Trophoblast cell (in vitro differentiated cells and primary cell): ENCODE measurements around the gene RANBP10.
"Not testable (repeated sequence)": the region's sequence is repeated elsewhere in the genome, so short reads cannot be mapped to it uniquely, and the experiment has no call there.

Experiments used
- DNase-seq, 2 donors: peaks; one replicate each; pipeline ENCODE4 v3.0.0-alpha.2; 2016
- H2AFZ ChIP-seq: 2 replicates; pipeline ENCODE4 v1.6.1; 2013; ENCODE audit warnings: low read length, moderate library complexity, mild to moderate bottlenecking; ENCODE audit not compliant: insufficient read depth, poor library complexity
- H2AK5ac ChIP-seq: 2 replicates; pipeline ENCODE4 v1.6.1; 2013; ENCODE audit warnings: mild to moderate bottlenecking, low read length
- H2BK120ac ChIP-seq: 2 replicates; pipeline ENCODE4 v1.6.1; 2013; ENCODE audit warnings: low read length, mild to moderate bottlenecking, moderate library complexity; ENCODE audit not compliant: insufficient read depth, poor library complexity
- H2BK12ac ChIP-seq: 2 replicates; pipeline ENCODE4 v1.6.1; 2013; ENCODE audit warnings: mild to moderate bottlenecking, low read length, moderate library complexity
- H2BK5ac ChIP-seq: 2 replicates; pipeline ENCODE4 v1.6.1; 2013; ENCODE audit warnings: low read length, low read depth, moderate library complexity, mild to moderate bottlenecking; ENCODE audit not compliant: poor library complexity
- H3K14ac ChIP-seq: 2 replicates; pipeline ENCODE4 v1.6.1; 2013; ENCODE audit warnings: mild to moderate bottlenecking, low read length
- H3K18ac ChIP-seq: 2 replicates; pipeline ENCODE4 v1.6.1; 2013; ENCODE audit warnings: mild to moderate bottlenecking, low read length
- H3K23ac ChIP-seq: 2 replicates; pipeline ENCODE4 v1.6.1; 2013; ENCODE audit warnings: low read length
- H3K27ac ChIP-seq: 2 replicates; pipeline ENCODE4 v1.5.1; 2013; ENCODE audit warnings: low read depth, mild to moderate bottlenecking, inconsistent platforms, low read length, moderate library complexity
- H3K27me3 ChIP-seq: 2 replicates; pipeline ENCODE4 v1.6.1; 2013; ENCODE audit warnings: inconsistent platforms, mild to moderate bottlenecking, low read length, moderate library complexity; ENCODE audit not compliant: insufficient read depth
- H3K36me3 ChIP-seq, 2 experiments: 1 replicate in 1 of 2; 2 replicates in 1 of 2; pipeline ENCODE4 v1.6.1; 2013; ENCODE audit warnings: low read length in 2 of 2, mild to moderate bottlenecking in 2 of 2, moderate library complexity in 1 of 2; ENCODE audit not compliant: insufficient read depth in 2 of 2, control insufficient read depth in 1 of 2
- H3K4ac ChIP-seq: 2 replicates; pipeline ENCODE4 v1.6.1; 2013; ENCODE audit warnings: low read depth, mild to moderate bottlenecking, low read length, moderate library complexity
- H3K4me1 ChIP-seq, 2 experiments: 1 replicate in 1 of 2; 2 replicates in 1 of 2; pipeline ENCODE4 v1.6.1; 2013; ENCODE audit warnings: low read length in 2 of 2, mild to moderate bottlenecking in 2 of 2, moderate library complexity in 1 of 2; ENCODE audit not compliant: insufficient read depth in 2 of 2, control insufficient read depth in 1 of 2
- H3K4me2 ChIP-seq: 2 replicates; pipeline ENCODE4 v1.6.1; 2013; ENCODE audit warnings: inconsistent platforms, mild to moderate bottlenecking, low read length, moderate library complexity
- H3K4me3 ChIP-seq: 2 replicates; pipeline ENCODE4 v1.5.1; 2013; ENCODE audit warnings: mild to moderate bottlenecking, low read depth, low read length, inconsistent platforms
- H3K79me1 ChIP-seq: one replicate; pipeline ENCODE4 v1.6.1; 2013; ENCODE audit warnings: low read length
- H3K79me2 ChIP-seq: 2 replicates; pipeline ENCODE4 v1.6.1; 2013; ENCODE audit warnings: low read length, mild to moderate bottlenecking; ENCODE audit not compliant: control insufficient read depth, insufficient read depth, poor library complexity
- H3K9ac ChIP-seq: 2 replicates; pipeline ENCODE4 v1.6.1; 2013; ENCODE audit warnings: mild to moderate bottlenecking, low read length
- H3K9me3 ChIP-seq: 2 replicates; pipeline ENCODE4 v1.6.1; 2013; ENCODE audit warnings: low read depth, mild to moderate bottlenecking, control low read depth, inconsistent platforms, low read length; ENCODE audit not compliant: insufficient read depth
- H4K12ac ChIP-seq: 2 replicates; pipeline ENCODE4 v1.6.1; 2013; ENCODE audit warnings: low read depth, mild to moderate bottlenecking, low read length, moderate library complexity
- H4K8ac ChIP-seq: 2 replicates; pipeline ENCODE4 v1.6.1; 2013; ENCODE audit warnings: low read depth, mild to moderate bottlenecking, low read length, moderate library complexity
- H4K91ac ChIP-seq: one replicate; pipeline ENCODE4 v1.6.1; 2013; ENCODE audit warnings: low read depth, mild to moderate bottlenecking, low read length, moderate library complexity
- WGBS: extraction: QIAGEN DNeasy Blood & Tissue Kit; methylation state at CpG from one replicate; pipeline ENCODE4 v1.1.7; 2013; ENCODE audit warnings: missing lambda C conversion rate; ENCODE audit not compliant: insufficient read length, insufficient coverage; ENCODE audit errors: extremely low coverage; 5-methylcytosine and 5-hydroxymethylcytosine counted together

The RANBP10 gene

GRCh38 chr16:67751331-67751730 lies 55.0 kb downstream of the RANBP10 start:
- WGBS = no CpG with 5 or more reads among the region's 3 CpGs
- not testable (repeated sequence) for H2AFZ ChIP-seq, H3K4me1 ChIP-seq, H2BK5ac ChIP-seq, H3K14ac ChIP-seq, H4K91ac ChIP-seq, H3K79me1 ChIP-seq, H3K36me3 ChIP-seq, H3K9ac ChIP-seq, H2AK5ac ChIP-seq, H3K79me2 ChIP-seq, H3K9me3 ChIP-seq, H4K8ac ChIP-seq, H3K18ac ChIP-seq, H3K27ac ChIP-seq, H2BK12ac ChIP-seq, H3K27me3 ChIP-seq, H2BK120ac ChIP-seq, H4K12ac ChIP-seq, H3K4me3 ChIP-seq, DNase-seq, H3K4me2 ChIP-seq, H3K4ac ChIP-seq, H3K23ac ChIP-seq

- H2AFZ ChIP-seq = no peak overlapping the region
- peaks cover 0 to 2% of the 10 kb centered on the region in 2 experiments for H3K36me3 ChIP-seq
- H4K8ac ChIP-seq = no peak overlapping the region
- no peak for DNase-seq
- H3K4me2 ChIP-seq = no peak overlapping the region
- H3K27me3 ChIP-seq = no peaks in the 10 kb centered on the region
- no peak overlapping the region for H2BK12ac ChIP-seq
- H4K12ac ChIP-seq = no peak overlapping the region
- H3K9ac ChIP-seq = no peak overlapping the region
- no peak overlapping the region for H3K18ac ChIP-seq
- H3K23ac ChIP-seq = no peak overlapping the region
- no peak overlapping the region for H3K4ac ChIP-seq
- H3K14ac ChIP-seq = no peak overlapping the region
- H2BK120ac ChIP-seq = no peak overlapping the region
- no CpG with 5 or more reads among the region's 6 CpGs for WGBS
- peaks cover 0 to 2% of the 10 kb centered on the region in 2 experiments for H3K4me1 ChIP-seq
- H2AK5ac ChIP-seq = no peak overlapping the region
- peaks cover 2% of the 10 kb centered on the region for H3K9me3 ChIP-seq
- H3K79me1 ChIP-seq = no peaks in the 10 kb centered on the region
- no peaks in the 10 kb centered on the region for H3K79me2 ChIP-seq
- H4K91ac ChIP-seq = no peak overlapping the region
- H3K4me3 ChIP-seq = no peak overlapping the region
- no peak overlapping the region for H2BK5ac ChIP-seq
- no peak overlapping the region for H3K27ac ChIP-seq
Measured at GRCh38 chr16:67750466-67750865, 55.9 kb downstream of the RANBP10 start.

DNA sequence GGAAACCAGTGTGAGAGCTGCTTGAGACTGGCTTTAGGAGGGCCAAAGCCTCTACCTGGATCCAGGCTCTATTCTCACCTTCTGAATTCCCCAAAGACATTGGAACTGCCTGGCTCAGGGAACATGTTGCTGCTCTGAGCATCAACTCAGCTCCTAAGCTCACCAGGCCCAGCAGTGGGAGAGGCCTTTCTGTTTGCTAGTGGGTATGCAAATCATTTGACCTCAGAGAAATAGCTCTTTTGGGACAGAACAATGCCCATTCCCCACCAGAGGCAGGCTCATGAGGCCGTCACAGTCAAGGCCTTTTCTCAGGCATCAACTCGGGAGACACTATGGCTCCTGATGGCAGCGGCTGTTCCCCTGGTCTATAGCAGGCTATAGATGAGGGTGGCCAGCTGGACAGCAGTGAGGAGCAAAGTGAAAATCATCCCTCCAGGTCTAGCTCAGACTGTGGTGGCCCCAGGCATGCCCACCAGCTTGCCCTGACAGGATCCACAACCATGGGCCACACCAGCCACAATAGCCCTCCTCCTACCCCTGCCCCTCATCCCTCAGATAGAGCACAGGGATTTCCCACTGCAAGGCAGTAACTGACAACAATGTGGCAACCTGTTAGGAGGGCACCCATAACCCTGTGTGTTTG lies 56.8 kb downstream of the RANBP10 start:
- WGBS = no CpG with 5 or more reads among the region's 3 CpGs
- H3K27me3 ChIP-seq = no peaks in the 10 kb centered on the region
- H3K18ac ChIP-seq = no peak overlapping the region
- peaks cover under 1 to 3% of the 10 kb centered on the region in 2 experiments for H3K36me3 ChIP-seq
- no peak overlapping the region for H4K8ac ChIP-seq
- no peak overlapping the region for H3K4ac ChIP-seq
- no peak overlapping the region for H3K9ac ChIP-seq
- DNase-seq = no peak
- H2AFZ ChIP-seq = no peak overlapping the region
- no peak overlapping the region for H2BK5ac ChIP-seq
- no peaks in the 10 kb centered on the region for H3K79me2 ChIP-seq
- H3K9me3 ChIP-seq = peaks cover 2% of the 10 kb centered on the region
- H4K12ac ChIP-seq = no peak overlapping the region
- no peak overlapping the region for H3K27ac ChIP-seq
- H3K23ac ChIP-seq = no peak overlapping the region
- no peak overlapping the region for H2AK5ac ChIP-seq
- H3K79me1 ChIP-seq = no peaks in the 10 kb centered on the region
- H3K14ac ChIP-seq = no peak overlapping the region
- H3K4me2 ChIP-seq = no peak overlapping the region
- H3K4me3 ChIP-seq = no peak overlapping the region
- peaks cover 0 to under 1% of the 10 kb centered on the region in 2 experiments for H3K4me1 ChIP-seq
- no peak overlapping the region for H2BK12ac ChIP-seq
- no peak overlapping the region for H4K91ac ChIP-seq
- no peak overlapping the region for H2BK120ac ChIP-seq

GRCh38 chr16:67748834-67749233 lies 57.5 kb downstream of the RANBP10 start:
- no peaks in the 10 kb centered on the region for H3K4me1 ChIP-seq
- H2AK5ac ChIP-seq = no peak overlapping the region
- no peak overlapping the region for H3K4me2 ChIP-seq
- peaks cover 2% of the 10 kb centered on the region for H3K9me3 ChIP-seq
- no peak overlapping the region for H2BK12ac ChIP-seq
- H3K9ac ChIP-seq = no peak overlapping the region
- peaks cover 8 to 10% of the 10 kb centered on the region in 2 experiments for H3K36me3 ChIP-seq
- no CpG with 5 or more reads among the region's 3 CpGs for WGBS
- no peak overlapping the region for H3K27ac ChIP-seq
- H3K79me2 ChIP-seq = no peaks in the 10 kb centered on the region
- H3K23ac ChIP-seq = no peak overlapping the region
- no peak overlapping the region for H4K12ac ChIP-seq
- H2BK5ac ChIP-seq = no peak overlapping the region
- H3K4me3 ChIP-seq = no peak overlapping the region
- no peak overlapping the region for H2AFZ ChIP-seq
- no peak overlapping the region for H3K4ac ChIP-seq
- no peak for DNase-seq
- H4K91ac ChIP-seq = no peak overlapping the region
- H3K79me1 ChIP-seq = no peaks in the 10 kb centered on the region
- no peaks in the 10 kb centered on the region for H3K27me3 ChIP-seq
- no peak overlapping the region for H4K8ac ChIP-seq
- no peak overlapping the region for H2BK120ac ChIP-seq
- H3K18ac ChIP-seq = no peak overlapping the region
- no peak overlapping the region for H3K14ac ChIP-seq
